IMR-90 (cell line): ENCODE results near the gene ZNF775. TPM values are rescaled to one million over a fixed set of nuclear protein-coding genes. Genes with fewer than 3 reads are reported as not detected.

Experiments used
- ATAC-seq: fragments of 200-7000 bp; cut with Tn5 transposase; 2 replicates; pipeline ENCODE4 v1.9.1; 2020; ENCODE audit warnings: low read depth, mild to moderate bottlenecking, moderate library complexity
- BruUV-seq: library from RNA; stranded (reverse); fragments of 400-500 nt; replicated peaks from 2 replicates; lab custom pipeline; 2021; lab: Mats Ljungman, UMichigan
- CTCF ChIA-PET: fragments of 300-600 bp; formaldehyde crosslinking; extraction: SDS; loops from one replicate; lab custom pipeline; 2021; ENCODE audit warnings: antibody characterized with exemption; lab: Yijun Ruan, JAX
- POLR2A ChIA-PET: fragments of 300-600 bp; sonication (Branson Sonifier 250); formaldehyde crosslinking; loops from one replicate; lab custom pipeline; 2022; ENCODE audit warnings: antibody characterized with exemption; ENCODE audit not compliant: unreplicated experiment; lab: Charles Lee
- DNase-seq: peaks from one replicate; pipeline ENCODE4 v3.0.0; 2013
- H2AFZ ChIP-seq: replicated peaks from 2 replicates; pipeline ENCODE3; 2013; ENCODE audit warnings: low read length, mild to moderate bottlenecking; ENCODE audit not compliant: poor library complexity
- H2AK5ac ChIP-seq: 2 replicates; pipeline ENCODE4 v1.6.1; 2013; ENCODE audit warnings: low read depth, low read length, inconsistent platforms
- H2AK9ac ChIP-seq: replicated peaks from 2 replicates; pipeline ENCODE3; 2013; ENCODE audit warnings: mild to moderate bottlenecking, low read depth, low read length, moderate library complexity; ENCODE audit not compliant: poor library complexity
- H2BK120ac ChIP-seq: 2 replicates; pipeline ENCODE4 v1.6.1; 2013; ENCODE audit warnings: low read depth, low read length, inconsistent platforms
- H2BK15ac ChIP-seq: 3 replicates; pipeline ENCODE4 v1.6.1; 2013; ENCODE audit warnings: low read depth, low read length, inconsistent platforms
- H2BK20ac ChIP-seq: 2 replicates; pipeline ENCODE4 v1.6.1; 2013; ENCODE audit warnings: low read depth, mild to moderate bottlenecking, inconsistent platforms, low read length, moderate library complexity
- H2BK5ac ChIP-seq: 2 replicates; pipeline ENCODE4 v1.6.1; 2013; ENCODE audit warnings: mild to moderate bottlenecking, low read depth, low read length, inconsistent platforms; ENCODE audit not compliant: poor library complexity, severe bottlenecking
- H3K14ac ChIP-seq: replicated peaks from 2 replicates; pipeline ENCODE4 v1.6.1; 2013; ENCODE audit warnings: low read depth, low read length, inconsistent platforms
- H3K18ac ChIP-seq: 2 replicates; pipeline ENCODE4 v1.6.1; 2013; ENCODE audit warnings: low read depth, low read length, control low read depth
- H3K23ac ChIP-seq: 2 replicates; pipeline ENCODE4 v1.6.1; 2013; ENCODE audit warnings: low read depth, low read length, inconsistent platforms
- H3K27ac ChIP-seq: 2 replicates; pipeline ENCODE4 v1.5.1; 2013; ENCODE audit warnings: mild to moderate bottlenecking, control low read depth, low read length; ENCODE audit not compliant: insufficient read depth
- H3K27me3 ChIP-seq: 2 replicates; pipeline ENCODE4 v1.6.1; 2013; ENCODE audit warnings: low read length; ENCODE audit not compliant: control insufficient read depth, insufficient read depth
- H3K36me3 ChIP-seq: 2 replicates; pipeline ENCODE4 v1.6.1; 2013; ENCODE audit warnings: low read length, mixed read lengths; ENCODE audit not compliant: control insufficient read depth, insufficient read depth
- H3K4ac ChIP-seq: 2 replicates; pipeline ENCODE4 v1.6.1; 2013; ENCODE audit warnings: low read depth, low read length, inconsistent platforms
- H3K4me1 ChIP-seq: 2 replicates; pipeline ENCODE4 v1.6.1; 2013; ENCODE audit warnings: low read length, mixed read lengths; ENCODE audit not compliant: control insufficient read depth, insufficient read depth
- H3K4me2 ChIP-seq: 2 replicates; pipeline ENCODE4 v1.6.1; 2013; ENCODE audit warnings: low read depth, mild to moderate bottlenecking, control low read depth, low read length, moderate library complexity
- H3K4me3 ChIP-seq: 2 replicates; pipeline ENCODE4 v1.5.1; 2013; ENCODE audit warnings: low read depth, mild to moderate bottlenecking, control low read depth, low read length, moderate library complexity; ENCODE audit not compliant: insufficient read depth
- H3K56ac ChIP-seq: 2 replicates; pipeline ENCODE4 v1.6.1; 2013; ENCODE audit warnings: low read length, inconsistent platforms; ENCODE audit not compliant: insufficient read depth; ENCODE audit errors: extremely low read depth
- H3K79me1 ChIP-seq, 2 experiments: 2 replicates each; pipeline ENCODE4 v1.6.1; 2013; ENCODE audit warnings: low read length in 2 of 2, inconsistent platforms in 1 of 2, low read depth in 1 of 2
- H3K9ac ChIP-seq: 2 replicates; pipeline ENCODE4 v1.6.1; 2013; ENCODE audit warnings: low read depth, low read length, control low read depth
- H3K9me1 ChIP-seq: 2 replicates; pipeline ENCODE4 v1.6.1; 2013; ENCODE audit warnings: low read length, inconsistent platforms; ENCODE audit not compliant: insufficient read depth
- H3K9me3 ChIP-seq: 2 replicates; pipeline ENCODE4 v1.6.1; 2013; ENCODE audit warnings: low read length; ENCODE audit not compliant: control insufficient read depth, insufficient read depth
- H4K20me1 ChIP-seq: 2 replicates; pipeline ENCODE4 v1.6.1; 2013; ENCODE audit warnings: low read length, inconsistent platforms; ENCODE audit not compliant: insufficient read depth
- H4K5ac ChIP-seq: 2 replicates; pipeline ENCODE4 v1.6.1; 2013; ENCODE audit warnings: mild to moderate bottlenecking, low read depth, low read length, control low read depth
- H4K8ac ChIP-seq, 2 experiments: 2 replicates each; pipeline ENCODE4 v1.6.1; 2013; ENCODE audit warnings: low read depth in 2 of 2, low read length in 2 of 2, control low read depth in 1 of 2, inconsistent platforms in 1 of 2
- H4K91ac ChIP-seq: 2 replicates; pipeline ENCODE4 v1.6.1; 2013; ENCODE audit warnings: low read depth, low read length, inconsistent platforms; ENCODE audit not compliant: insufficient read depth
- BHLHE40 ChIP-seq: fragments of 150-350 bp; IDR thresholded peaks from 2 replicates; pipeline ENCODE4 v1.6.1; 2016; ENCODE audit warnings: mild to moderate bottlenecking, low read depth, low read length
- CEBPB ChIP-seq: IDR thresholded peaks from 2 replicates; pipeline ENCODE4 v1.6.1; 2012; ENCODE audit warnings: low read depth, low read length, improper control_type of control experiment
- CHD1 ChIP-seq: IDR thresholded peaks from 2 replicates; pipeline ENCODE4 v1.6.1; 2012; ENCODE audit warnings: low read depth, low read length, improper control_type of control experiment
- CTCF ChIP-seq: conservative IDR thresholded peaks from 2 replicates; pipeline ENCODE4 v1.5.1; 2012; ENCODE audit warnings: mild to moderate bottlenecking, low read depth, low read length, improper control_type of control experiment
- FOS ChIP-seq: fragments of 150-350 bp; IDR thresholded peaks from 2 replicates; pipeline ENCODE4 v1.6.1; 2016; ENCODE audit warnings: low read depth, low read length
- MAFK ChIP-seq: IDR thresholded peaks from 2 replicates; pipeline ENCODE4 v1.6.1; 2012; ENCODE audit warnings: low read depth, low read length, improper control_type of control experiment
- MAZ ChIP-seq: IDR thresholded peaks from 2 replicates; pipeline ENCODE4 v1.6.1; 2012; ENCODE audit warnings: low read depth, mild to moderate bottlenecking, low read length, improper control_type of control experiment, moderate library complexity, borderline replicate concordance
- MXI1 ChIP-seq: IDR thresholded peaks from 2 replicates; pipeline ENCODE4 v1.6.1; 2012; ENCODE audit warnings: low read depth, mild to moderate bottlenecking, low read length, moderate library complexity, borderline replicate concordance
- NFE2L2 ChIP-seq: fragments of 150-350 bp; IDR thresholded peaks from 2 replicates; pipeline ENCODE4 v1.6.1; 2016; ENCODE audit warnings: low read depth, mild to moderate bottlenecking, low read length
- POLR2A ChIP-seq: IDR thresholded peaks from 2 replicates; pipeline ENCODE4 v1.6.1; 2012; ENCODE audit warnings: mild to moderate bottlenecking, low read depth, low read length
- RAD21 ChIP-seq: IDR thresholded peaks from 2 replicates; pipeline ENCODE4 v1.6.1; 2012; ENCODE audit warnings: low read length, improper control_type of control experiment
- RCOR1 ChIP-seq: IDR thresholded peaks from 2 replicates; pipeline ENCODE4 v1.6.1; 2012; ENCODE audit warnings: mild to moderate bottlenecking, low read length, improper control_type of control experiment; ENCODE audit not compliant: insufficient replicate concordance
- RFX5 ChIP-seq: IDR thresholded peaks from 2 replicates; pipeline ENCODE4 v1.8.0; 2012; ENCODE audit warnings: low read depth, mild to moderate bottlenecking, low read length, moderate library complexity
- SMC3 ChIP-seq: fragments of 150-350 bp; IDR thresholded peaks from 2 replicates; pipeline ENCODE4 v1.6.1; 2016; ENCODE audit warnings: low read depth, mild to moderate bottlenecking, antibody characterized with exemption, low read length, moderate library complexity
- WGBS, 2 experiments: methylation state at CpG; one replicate each; pipeline versions ENCODE4 v1.1.5 to v1.1.7; 2013; ENCODE audit warnings: missing lambda C conversion rate in 2 of 2; ENCODE audit not compliant: insufficient read length in 1 of 2; ENCODE audit errors: extremely low coverage in 2 of 2; 5-methylcytosine and 5-hydroxymethylcytosine counted together
- dilution Hi-C: fragments of 300-500 bp; cut with HindIII; formaldehyde crosslinking; loops from one replicate; pipeline ENCODE4 v1.14.3; 2018; ENCODE audit warnings: low sequenced_read_pairs; ENCODE audit not compliant: unreplicated experiment
- in situ Hi-C: fragments of 300-500 bp; cut with MboI; formaldehyde crosslinking; loops from 3 replicates; pipeline ENCODE4 v1.14.3; 2019; ENCODE audit warnings: low sequenced_read_pairs, inconsistent platforms, mixed read lengths
- intact Hi-C: fragments of 100-400 bp; cut with micrococcal nuclease; formaldehyde crosslinking; loops from 2 replicates; pipeline ENCODE4 v1.10.0; 2022
- polyA plus RNA-seq, 3 experiments: library from polyadenylated mRNA; depleted of rRNA; stranded (reverse); fragments of >200 nt; gene quantifications; 2 replicates each; pipeline ENCODE4 v1.2.3, GENCODE V29; 2012; ENCODE audit warnings: low replicate concordance in 1 of 3
- total RNA-seq: library from RNA; depleted of rRNA; stranded (reverse); fragments of >200 nt; gene quantifications from 2 replicates; pipeline ENCODE4 v1.2.3, GENCODE V29; 2012
- TF ChIP-seq, protein P1 (sequence below): fragments of 150-350 bp; IDR thresholded peaks from 2 replicates; pipeline ENCODE4 v1.6.1; 2016; ENCODE audit warnings: low read depth, mild to moderate bottlenecking, low read length, moderate library complexity, borderline replicate concordance
- TF ChIP-seq, protein P2 (sequence below): fragments of 150-350 bp; IDR thresholded peaks from 2 replicates; pipeline ENCODE4 v1.6.1; 2017; ENCODE audit warnings: mild to moderate bottlenecking, antibody characterized with exemption, low read length, low read depth

The ZNF775 gene
- total and polyA plus RNA-seq, 2 of the 4 experiments (the other 2 are of a cell fraction) = 1.4 to 2.6 TPM

- 75% methylated on average over 2 of the region's 11 CpGs; no CpG with 5 or more reads in 1 of the 2 experiments for WGBS, 2 experiments
- CTCF ChIA-PET = interaction anchor here (0.5 kb wide), 1 partner anchor 55 kb away, joined by 3 read pairs; no protein-coding TSS in a partner anchor
- intact Hi-C loops = no loop called here
Measured at GRCh38 chr7:150411606-150412005, 32.5 kb downstream of the ZNF775 start.

More at GRCh38 chr7:150411606-150412005, 32.5 kb downstream of the ZNF775 start:
- no TSS peak for BruUV-seq
- no peak overlapping the region for H3K14ac ChIP-seq
- H2BK15ac ChIP-seq = no peak overlapping the region
- no peak overlapping the region for H2BK5ac ChIP-seq
- dilution Hi-C loops = no loop called here
- no peak overlapping the region for H3K56ac ChIP-seq
- no peaks in the 10 kb centered on the region for H3K27me3 ChIP-seq
- in situ Hi-C loops = loop anchor here (25.0 kb wide), 2 partner anchors 549 to 576 kb away; partner anchors contain the start of genes ATP6V0E2, KCNH2 and NOS3
- H3K4me2 ChIP-seq = no peak overlapping the region
- no peak overlapping the region for H3K23ac ChIP-seq
- H3K9ac ChIP-seq = no peak overlapping the region
- H4K20me1 ChIP-seq = no peaks in the 10 kb centered on the region; the same call in 1 of the 2 replicates
- no peaks in the 10 kb centered on the region for H3K9me3 ChIP-seq
- H3K4ac ChIP-seq = no peak overlapping the region
- no peak overlapping the region for H4K5ac ChIP-seq
- peaks cover 0 to 5% of the 10 kb centered on the region in 2 experiments; a peak in 2 of 4 replicates for H3K79me1 ChIP-seq
- H3K36me3 ChIP-seq = no peaks in the 10 kb centered on the region; the same call in 1 of the 2 replicates
- no peak overlapping the region for H4K8ac ChIP-seq
- DNase-seq = no peak
- no peak overlapping the region for H3K27ac ChIP-seq
- no peak overlapping the region for H2AK5ac ChIP-seq
- no peak for ATAC-seq
- no peak overlapping the region for H3K18ac ChIP-seq
- peaks cover 3% of the 10 kb centered on the region for H3K4me1 ChIP-seq
- H2AFZ ChIP-seq = no peak overlapping the region
- peaks cover 5% of the 10 kb centered on the region for H3K9me1 ChIP-seq
- no peak overlapping the region for H3K4me3 ChIP-seq
- no peak overlapping the region for H2BK20ac ChIP-seq
- no peak for TF ChIP-seq CTCF
- TF ChIP-seq MAFK = no peak
- TF ChIP-seq POLR2A = no peak
- no peak for TF ChIP-seq CEBPB
- no peak for TF ChIP-seq SMC3
- TF ChIP-seq, protein P1, sequence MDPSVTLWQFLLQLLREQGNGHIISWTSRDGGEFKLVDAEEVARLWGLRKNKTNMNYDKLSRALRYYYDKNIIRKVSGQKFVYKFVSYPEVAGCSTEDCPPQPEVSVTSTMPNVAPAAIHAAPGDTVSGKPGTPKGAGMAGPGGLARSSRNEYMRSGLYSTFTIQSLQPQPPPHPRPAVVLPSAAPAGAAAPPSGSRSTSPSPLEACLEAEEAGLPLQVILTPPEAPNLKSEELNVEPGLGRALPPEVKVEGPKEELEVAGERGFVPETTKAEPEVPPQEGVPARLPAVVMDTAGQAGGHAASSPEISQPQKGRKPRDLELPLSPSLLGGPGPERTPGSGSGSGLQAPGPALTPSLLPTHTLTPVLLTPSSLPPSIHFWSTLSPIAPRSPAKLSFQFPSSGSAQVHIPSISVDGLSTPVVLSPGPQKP = no peak
- TF ChIP-seq CHD1 = no peak
- TF ChIP-seq MAZ = no peak
- TF ChIP-seq RAD21 = no peak
- TF ChIP-seq MXI1 = no peak
- TF ChIP-seq NFE2L2 = no peak
- no peak for TF ChIP-seq BHLHE40
- no peak for TF ChIP-seq RFX5
- TF ChIP-seq FOS = no peak
- no peak for TF ChIP-seq RCOR1
- TF ChIP-seq, protein P2, sequence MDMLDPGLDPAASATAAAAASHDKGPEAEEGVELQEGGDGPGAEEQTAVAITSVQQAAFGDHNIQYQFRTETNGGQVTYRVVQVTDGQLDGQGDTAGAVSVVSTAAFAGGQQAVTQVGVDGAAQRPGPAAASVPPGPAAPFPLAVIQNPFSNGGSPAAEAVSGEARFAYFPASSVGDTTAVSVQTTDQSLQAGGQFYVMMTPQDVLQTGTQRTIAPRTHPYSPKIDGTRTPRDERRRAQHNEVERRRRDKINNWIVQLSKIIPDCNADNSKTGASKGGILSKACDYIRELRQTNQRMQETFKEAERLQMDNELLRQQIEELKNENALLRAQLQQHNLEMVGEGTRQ = no peak
- no peak overlapping the region for H2BK120ac ChIP-seq
- POLR2A ChIA-PET = no interaction called here
- H4K91ac ChIP-seq = no peak overlapping the region
- H2AK9ac ChIP-seq = no peak overlapping the region
